DND-41 (cell line): ENCODE measurements around the gene ATP9A.

Source experiments
- EZH2 ChIP-seq: IDR thresholded peaks from 3 replicates; pipeline ENCODE4 v1.6.1; 2012; ENCODE audit warnings: borderline replicate concordance, low read depth, mild to moderate bottlenecking, moderate library complexity, low read length, inconsistent platforms; ENCODE audit not compliant: severe bottlenecking
- TF ChIP-seq, protein P1 (sequence below): IDR thresholded peaks from 2 replicates; pipeline ENCODE4 v1.5.1; 2012; ENCODE audit warnings: borderline replicate concordance, low read length, moderate library complexity, mild to moderate bottlenecking; ENCODE audit not compliant: poor library complexity, severe bottlenecking; ENCODE audit errors: extremely low read depth

DNA sequence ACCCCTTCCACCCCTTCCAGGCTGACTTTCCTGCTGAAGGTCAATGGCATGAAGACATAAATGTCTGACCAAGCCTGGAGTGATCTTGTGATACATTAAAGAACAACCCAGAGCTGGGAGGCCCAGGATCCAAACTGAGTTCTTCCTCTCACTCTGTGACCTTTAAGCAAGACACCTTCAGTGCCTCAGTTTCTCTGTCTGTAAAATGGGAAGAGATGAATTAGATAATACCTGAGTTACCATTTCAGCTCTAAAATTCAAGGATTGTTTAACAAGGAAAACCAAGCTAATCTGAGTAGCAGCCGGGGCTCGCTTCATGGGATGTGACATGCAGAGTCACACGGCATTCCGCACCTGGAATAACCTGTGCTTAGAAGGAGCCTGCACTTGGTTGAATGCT lies 218.7 kb downstream of the ATP9A start:
- TF ChIP-seq, protein P1, sequence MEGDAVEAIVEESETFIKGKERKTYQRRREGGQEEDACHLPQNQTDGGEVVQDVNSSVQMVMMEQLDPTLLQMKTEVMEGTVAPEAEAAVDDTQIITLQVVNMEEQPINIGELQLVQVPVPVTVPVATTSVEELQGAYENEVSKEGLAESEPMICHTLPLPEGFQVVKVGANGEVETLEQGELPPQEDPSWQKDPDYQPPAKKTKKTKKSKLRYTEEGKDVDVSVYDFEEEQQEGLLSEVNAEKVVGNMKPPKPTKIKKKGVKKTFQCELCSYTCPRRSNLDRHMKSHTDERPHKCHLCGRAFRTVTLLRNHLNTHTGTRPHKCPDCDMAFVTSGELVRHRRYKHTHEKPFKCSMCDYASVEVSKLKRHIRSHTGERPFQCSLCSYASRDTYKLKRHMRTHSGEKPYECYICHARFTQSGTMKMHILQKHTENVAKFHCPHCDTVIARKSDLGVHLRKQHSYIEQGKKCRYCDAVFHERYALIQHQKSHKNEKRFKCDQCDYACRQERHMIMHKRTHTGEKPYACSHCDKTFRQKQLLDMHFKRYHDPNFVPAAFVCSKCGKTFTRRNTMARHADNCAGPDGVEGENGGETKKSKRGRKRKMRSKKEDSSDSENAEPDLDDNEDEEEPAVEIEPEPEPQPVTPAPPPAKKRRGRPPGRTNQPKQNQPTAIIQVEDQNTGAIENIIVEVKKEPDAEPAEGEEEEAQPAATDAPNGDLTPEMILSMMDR: no peak
- TF ChIP-seq EZH2: no peak
